ENCODE results near the gene GABBR2.
"Not testable (repeated sequence)": the region's sequence is repeated elsewhere in the genome, so short reads cannot be mapped to it uniquely, and the experiment has no call there.

Gene GABBR2

GRCh38 chr9:98276907-98277469 lies 431.7 kb downstream of the GABBR2 start:
- Histone ChIP-seq H3K9me3 (ENCODE audit: low read length) (no peaks in the 10 kb centered on the region), H3K27ac (ENCODE audit: low read depth, low read length) (no peak overlapping the region), H3K36me3 (ENCODE audit: insufficient read depth, low read length) (no peaks in the 10 kb centered on the region), H3K27me3 (ENCODE audit: control insufficient read depth in 1 of 2, insufficient read depth in 2 of 2, low read length in 2 of 2) (peaks cover 0 to 14% of the 10 kb centered on the region in 2 donors), H3K9ac (ENCODE audit: low read length) (no peak overlapping the region), H3K4me3 (ENCODE audit: low read depth in 1 of 2, low read length in 2 of 2) (no peak overlapping the region), H3K4me1 (ENCODE audit: insufficient read depth, low read length) (no peaks in the 10 kb centered on the region)

- no peaks in the 10 kb centered on the region for H3K36me3 ChIP-seq (ENCODE audit: insufficient read depth, low read length)
- H3K4me1 ChIP-seq (ENCODE audit: insufficient read depth, low read length): no peaks in the 10 kb centered on the region
- H3K4me3 ChIP-seq (ENCODE audit: low read depth in 1 of 2, low read length in 2 of 2): no peak overlapping the region
- H3K9me3 ChIP-seq (ENCODE audit: low read length): no peaks in the 10 kb centered on the region
- no peak overlapping the region for H3K9ac ChIP-seq (ENCODE audit: low read length)
- no peak overlapping the region for H3K27ac ChIP-seq (ENCODE audit: low read depth, low read length)
- H3K27me3 ChIP-seq (ENCODE audit: control insufficient read depth in 1 of 2, insufficient read depth in 2 of 2, low read length in 2 of 2): peaks cover 0 to 13% of the 10 kb centered on the region in 2 donors
Observed at GRCh38 chr9:98275159-98275558, 433.6 kb downstream of the GABBR2 start.

GRCh38 chr9:98272083-98272482 lies 436.7 kb downstream of the GABBR2 start:
- Histone ChIP-seq H3K9me3 (ENCODE audit: low read length) (no peaks in the 10 kb centered on the region), H3K4me1 (ENCODE audit: insufficient read depth, low read length) (no peaks in the 10 kb centered on the region), H3K27me3 (ENCODE audit: control insufficient read depth in 1 of 2, insufficient read depth in 2 of 2, low read length in 2 of 2) (no peaks in the 10 kb centered on the region), H3K4me3 (ENCODE audit: low read depth in 1 of 2, low read length in 2 of 2) (no peak overlapping the region), H3K27ac (ENCODE audit: low read depth, low read length) (no peak overlapping the region), H3K9ac (ENCODE audit: low read length) (no peak overlapping the region), H3K36me3 (ENCODE audit: insufficient read depth, low read length) (no peaks in the 10 kb centered on the region)

- Histone ChIP-seq H3K27me3 (ENCODE audit: control insufficient read depth in 1 of 2, insufficient read depth in 2 of 2, low read length in 2 of 2) (no peaks in the 10 kb centered on the region), H3K4me3 (ENCODE audit: low read depth in 1 of 2, low read length in 2 of 2) (no peak overlapping the region), H3K4me1 (ENCODE audit: insufficient read depth, low read length) (no peaks in the 10 kb centered on the region), H3K9me3 (ENCODE audit: low read length) (no peaks in the 10 kb centered on the region), H3K27ac (ENCODE audit: low read depth, low read length) (no peak overlapping the region), H3K9ac (ENCODE audit: low read length) (no peak overlapping the region), H3K36me3 (ENCODE audit: insufficient read depth, low read length) (no peaks in the 10 kb centered on the region)
Observed at GRCh38 chr9:98271479-98271878, 437.3 kb downstream of the GABBR2 start.

- H3K27ac ChIP-seq (ENCODE audit: low read depth, low read length); H3K27me3 ChIP-seq (ENCODE audit: control insufficient read depth in 1 of 2, insufficient read depth in 2 of 2, low read length in 2 of 2); H3K4me3 ChIP-seq (ENCODE audit: low read depth in 1 of 2, low read length in 2 of 2); H3K36me3 ChIP-seq (ENCODE audit: insufficient read depth, low read length); H3K9me3 ChIP-seq (ENCODE audit: low read length); H3K4me1 ChIP-seq (ENCODE audit: insufficient read depth, low read length); H3K9ac ChIP-seq (ENCODE audit: low read length): not testable (repeated sequence)
Observed at GRCh38 chr9:98270284-98270683, 438.5 kb downstream of the GABBR2 start.

- not testable (repeated sequence) for H3K36me3 ChIP-seq (ENCODE audit: insufficient read depth, low read length); H3K9ac ChIP-seq (ENCODE audit: low read length); H3K9me3 ChIP-seq (ENCODE audit: low read length); H3K27ac ChIP-seq (ENCODE audit: low read depth, low read length); H3K4me1 ChIP-seq (ENCODE audit: insufficient read depth, low read length); H3K27me3 ChIP-seq (ENCODE audit: control insufficient read depth in 1 of 2, insufficient read depth in 2 of 2, low read length in 2 of 2); H3K4me3 ChIP-seq (ENCODE audit: low read depth in 1 of 2, low read length in 2 of 2)
Observed at GRCh38 chr9:98269652-98270051, 439.1 kb downstream of the GABBR2 start.

- not testable (repeated sequence) for H3K4me3 ChIP-seq (ENCODE audit: low read depth in 1 of 2, low read length in 2 of 2); H3K9ac ChIP-seq (ENCODE audit: low read length); H3K9me3 ChIP-seq (ENCODE audit: low read length); H3K27me3 ChIP-seq (ENCODE audit: control insufficient read depth in 1 of 2, insufficient read depth in 2 of 2, low read length in 2 of 2); H3K36me3 ChIP-seq (ENCODE audit: insufficient read depth, low read length); H3K27ac ChIP-seq (ENCODE audit: low read depth, low read length); H3K4me1 ChIP-seq (ENCODE audit: insufficient read depth, low read length)
Observed at GRCh38 chr9:98267556-98267955, 441.2 kb downstream of the GABBR2 start.

- Histone ChIP-seq H3K27me3 (ENCODE audit: control insufficient read depth in 1 of 2, insufficient read depth in 2 of 2, low read length in 2 of 2) (no peaks in the 10 kb centered on the region), H3K4me3 (ENCODE audit: low read depth in 1 of 2, low read length in 2 of 2) (no peak overlapping the region), H3K9me3 (ENCODE audit: low read length) (no peaks in the 10 kb centered on the region), H3K4me1 (ENCODE audit: insufficient read depth, low read length) (no peaks in the 10 kb centered on the region), H3K9ac (ENCODE audit: low read length) (no peak overlapping the region), H3K27ac (ENCODE audit: low read depth, low read length) (no peak overlapping the region), H3K36me3 (ENCODE audit: insufficient read depth, low read length) (no peaks in the 10 kb centered on the region)
Observed at GRCh38 chr9:98264516-98264915, 444.2 kb downstream of the GABBR2 start.

- H3K9ac ChIP-seq (ENCODE audit: low read length): no peak overlapping the region
- no peaks in the 10 kb centered on the region for H3K36me3 ChIP-seq (ENCODE audit: insufficient read depth, low read length)
- H3K9me3 ChIP-seq (ENCODE audit: low read length): no peaks in the 10 kb centered on the region
- H3K4me3 ChIP-seq (ENCODE audit: low read depth in 1 of 2, low read length in 2 of 2): no peak overlapping the region
- no peak overlapping the region for H3K27ac ChIP-seq (ENCODE audit: low read depth, low read length)
- no peaks in the 10 kb centered on the region for H3K4me1 ChIP-seq (ENCODE audit: insufficient read depth, low read length)
- no peaks in the 10 kb centered on the region for H3K27me3 ChIP-seq (ENCODE audit: control insufficient read depth in 1 of 2, insufficient read depth in 2 of 2, low read length in 2 of 2)
Observed at GRCh38 chr9:98263482-98264357, 445.0 kb downstream of the GABBR2 start.

- H3K9me3 ChIP-seq (ENCODE audit: low read length): no peaks in the 10 kb centered on the region
- H3K4me3 ChIP-seq (ENCODE audit: low read depth in 1 of 2, low read length in 2 of 2): no peak overlapping the region
- no peaks in the 10 kb centered on the region for H3K27me3 ChIP-seq (ENCODE audit: control insufficient read depth in 1 of 2, insufficient read depth in 2 of 2, low read length in 2 of 2)
Observed at GRCh38 chr9:98263080-98263479, 445.7 kb downstream of the GABBR2 start.

GRCh38 chr9:98262056-98262455 lies 446.7 kb downstream of the GABBR2 start:
- Histone ChIP-seq H3K9me3 (ENCODE audit: low read length) (no peaks in the 10 kb centered on the region), H3K27me3 (ENCODE audit: control insufficient read depth in 1 of 2, insufficient read depth in 2 of 2, low read length in 2 of 2) (no peaks in the 10 kb centered on the region), H3K9ac (ENCODE audit: low read length) (no peak overlapping the region), H3K27ac (ENCODE audit: low read depth, low read length) (no peak overlapping the region), H3K36me3 (ENCODE audit: insufficient read depth, low read length) (no peaks in the 10 kb centered on the region), H3K4me1 (ENCODE audit: insufficient read depth, low read length) (no peaks in the 10 kb centered on the region), H3K4me3 (ENCODE audit: low read depth in 1 of 2, low read length in 2 of 2) (no peak overlapping the region)

More at GRCh38 chr9:98263080-98263479, 445.7 kb downstream of the GABBR2 start:
- Histone ChIP-seq H3K4me1 (ENCODE audit: insufficient read depth, low read length) (no peaks in the 10 kb centered on the region), H3K9ac (ENCODE audit: low read length) (no peak overlapping the region), H3K36me3 (ENCODE audit: insufficient read depth, low read length) (no peaks in the 10 kb centered on the region), H3K27ac (ENCODE audit: low read depth, low read length) (no peak overlapping the region)

GRCh38 chr9:98260635-98261034 lies 448.1 kb downstream of the GABBR2 start:
- Histone ChIP-seq H3K4me3 (ENCODE audit: low read depth in 1 of 2, low read length in 2 of 2) (no peak overlapping the region), H3K4me1 (ENCODE audit: insufficient read depth, low read length) (peaks cover 5% of the 10 kb centered on the region), H3K9ac (ENCODE audit: low read length) (no peak overlapping the region), H3K9me3 (ENCODE audit: low read length) (no peaks in the 10 kb centered on the region), H3K36me3 (ENCODE audit: insufficient read depth, low read length) (no peaks in the 10 kb centered on the region), H3K27ac (ENCODE audit: low read depth, low read length) (no peak overlapping the region), H3K27me3 (ENCODE audit: control insufficient read depth in 1 of 2, insufficient read depth in 2 of 2, low read length in 2 of 2) (no peaks in the 10 kb centered on the region)
